Endothelial cell (in vitro differentiated cells): ENCODE data around the gene HNRNPF. TPM values are rescaled to one million over a fixed set of nuclear protein-coding genes. Genes with fewer than 3 reads are reported as not detected.

Experiments
- DNase-seq: peaks from one replicate; pipeline ENCODE4 v3.0.0; 2021; ENCODE audit warnings: low spot score
- H3K27ac Mint-ChIP-seq: one replicate; pipeline ENCODE4 v1.8.0; 2021; ENCODE audit warnings: mixed read lengths, inconsistent platforms; ENCODE audit not compliant: unreplicated experiment
- H3K27me3 Mint-ChIP-seq: one replicate; pipeline ENCODE4 v1.8.0; 2021; ENCODE audit warnings: mild to moderate bottlenecking, moderate library complexity, mixed read lengths, inconsistent platforms; ENCODE audit not compliant: unreplicated experiment
- H3K36me3 Mint-ChIP-seq: one replicate; pipeline ENCODE4 v1.8.0; 2021; ENCODE audit warnings: mild to moderate bottlenecking, low read depth, mixed read lengths, inconsistent platforms; ENCODE audit not compliant: unreplicated experiment
- H3K4me1 Mint-ChIP-seq: one replicate; pipeline ENCODE4 v1.8.0; 2021; ENCODE audit warnings: mild to moderate bottlenecking, mixed read lengths, inconsistent platforms; ENCODE audit not compliant: unreplicated experiment
- H3K4me3 Mint-ChIP-seq: one replicate; pipeline ENCODE4 v1.8.0; 2021; ENCODE audit warnings: mild to moderate bottlenecking, mixed read lengths, inconsistent platforms; ENCODE audit not compliant: unreplicated experiment
- H3K9me3 Mint-ChIP-seq: one replicate; pipeline ENCODE4 v1.8.0; 2021; ENCODE audit warnings: mixed read lengths, inconsistent platforms; ENCODE audit not compliant: unreplicated experiment
- CTCF ChIP-seq: fragments of 200-600 bp; sonication (generic); IDR thresholded peaks from one replicate; pipeline ENCODE4 v1.5.0; 2021; ENCODE audit warnings: antibody characterized with exemption; ENCODE audit not compliant: unreplicated experiment
- total RNA-seq: library from RNA; stranded (reverse); fragmentation: NEBNext Ultra II Directional; extraction: Animal tissue kit (Norgen Biotek cat#: 25700); gene quantifications from one replicate; pipeline ENCODE4 v1.2.1, GENCODE V29; 2021; ENCODE audit not compliant: unreplicated experiment

Gene HNRNPF
- total RNA-seq, 1 donor from 2014 or later: 194 TPM

GRCh38 chr10:43362191-43362839 is 46.7 kb downstream of the HNRNPF start:
- TF ChIP-seq CTCF: no peak
- H3K36me3 Mint-ChIP-seq: no peaks in the 10 kb centered on the region
- no peak overlapping the region for H3K27ac Mint-ChIP-seq
- no peaks in the 10 kb centered on the region for H3K9me3 Mint-ChIP-seq
- H3K4me1 Mint-ChIP-seq: peaks cover 4% of the 10 kb centered on the region
- peaks cover 8% of the 10 kb centered on the region for H3K27me3 Mint-ChIP-seq
- peak overlapping the region; percentile 86 for H3K4me3 Mint-ChIP-seq
- DNase-seq: peak; percentile 70

- H3K36me3 Mint-ChIP-seq: no peaks in the 10 kb centered on the region
- no peaks in the 10 kb centered on the region for H3K9me3 Mint-ChIP-seq
- H3K4me3 Mint-ChIP-seq: peak overlapping the region; percentile 86
- H3K27ac Mint-ChIP-seq: peak overlapping the region; percentile 52
- peaks cover 8% of the 10 kb centered on the region for H3K27me3 Mint-ChIP-seq
- no peak for TF ChIP-seq CTCF
- no peak for DNase-seq
- H3K4me1 Mint-ChIP-seq: peaks cover 4% of the 10 kb centered on the region
These were observed 47.3 kb downstream of the HNRNPF start for GRCh38 chr10:43361547-43362190.

GRCh38 chr10:43360086-43360485 is 48.9 kb downstream of the HNRNPF start:
- Mint-ChIP-seq H3K9me3 (no peaks in the 10 kb centered on the region), H3K4me3 (no peak overlapping the region), H3K36me3 (no peaks in the 10 kb centered on the region), H3K27me3 (peaks cover 8% of the 10 kb centered on the region), H3K27ac (no peak overlapping the region), H3K4me1 (peaks cover 4% of the 10 kb centered on the region)
- no peak for TF ChIP-seq CTCF
- DNase-seq: no peak

DNA sequence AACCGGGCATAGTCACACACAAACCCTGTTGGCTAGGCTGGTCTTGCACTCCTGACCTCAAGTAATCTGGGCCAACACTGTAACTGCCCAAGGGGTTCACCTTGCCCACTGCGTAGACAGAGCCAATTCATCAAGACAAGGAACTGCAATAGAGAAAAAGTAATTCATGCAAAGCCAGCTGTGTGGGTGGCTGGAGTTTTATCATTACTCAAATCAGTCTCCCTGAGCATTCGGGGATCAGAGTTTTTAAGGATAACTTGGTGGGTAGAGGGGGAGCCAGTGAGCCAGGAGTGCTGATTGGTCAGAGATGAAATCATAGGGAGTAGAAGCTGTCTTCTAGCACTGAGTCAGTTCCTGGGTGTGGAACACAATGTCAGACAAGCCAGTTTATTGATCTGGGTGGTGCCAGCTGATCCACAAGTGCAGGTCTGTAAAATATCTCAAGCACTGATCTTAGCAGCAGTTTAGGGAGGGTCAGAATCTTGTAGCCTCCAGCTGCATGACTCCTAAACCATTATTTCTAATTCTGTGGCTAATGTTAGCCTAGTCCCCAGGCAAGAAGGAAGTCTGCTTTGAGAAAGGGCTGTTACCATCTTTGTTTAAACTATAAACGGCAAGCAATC is 53.1 kb downstream of the HNRNPF start:
- no peaks in the 10 kb centered on the region for H3K27me3 Mint-ChIP-seq
- no peaks in the 10 kb centered on the region for H3K4me1 Mint-ChIP-seq
- no peak for TF ChIP-seq CTCF
- H3K36me3 Mint-ChIP-seq: no peaks in the 10 kb centered on the region
- DNase-seq: no peak
- no peak overlapping the region for H3K27ac Mint-ChIP-seq
- no peaks in the 10 kb centered on the region for H3K9me3 Mint-ChIP-seq
- H3K4me3 Mint-ChIP-seq: no peak overlapping the region

DNA sequence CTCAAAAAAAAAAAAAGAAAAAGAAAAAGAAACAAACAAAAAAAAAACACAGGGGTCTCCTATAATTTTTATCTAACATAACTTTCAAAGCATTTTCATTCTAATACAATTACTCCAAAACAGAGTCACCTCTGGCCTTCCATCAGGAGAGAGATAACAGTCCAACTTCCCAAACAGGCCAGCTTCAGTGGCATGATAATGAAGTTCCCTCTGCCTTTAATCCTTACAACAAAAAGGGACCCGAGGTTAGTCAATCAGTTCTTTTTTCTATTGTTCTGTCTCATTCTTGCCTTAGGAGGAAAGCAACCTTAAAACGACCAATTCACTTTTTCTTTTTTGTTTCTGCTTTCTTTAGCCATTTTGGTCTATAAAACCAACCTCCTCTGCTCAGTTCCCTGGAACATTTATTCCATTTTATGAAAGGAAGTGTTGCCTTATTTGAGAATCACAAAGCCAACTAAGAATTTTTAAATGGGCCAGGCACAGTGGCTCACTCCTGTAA is 54.1 kb downstream of the HNRNPF start:
- no peaks in the 10 kb centered on the region for H3K36me3 Mint-ChIP-seq
- H3K27ac Mint-ChIP-seq: no peak overlapping the region

More for the DNA sequence above, 54.1 kb downstream of the HNRNPF start:
- Mint-ChIP-seq H3K9me3 (no peaks in the 10 kb centered on the region), H3K27me3 (no peaks in the 10 kb centered on the region), H3K4me3 (no peak overlapping the region), H3K4me1 (no peaks in the 10 kb centered on the region)
- no peak for TF ChIP-seq CTCF
- no peak for DNase-seq
